Measurements from ENCODE around the gene TRMT5. TPM values are rescaled to one million over a fixed set of nuclear protein-coding genes. Genes with fewer than 3 reads are reported as not detected.

The TRMT5 gene
- total and polyA plus RNA-seq, 2 experiments from 2014 or later, result 8.1 to 10.0 TPM

DNA sequence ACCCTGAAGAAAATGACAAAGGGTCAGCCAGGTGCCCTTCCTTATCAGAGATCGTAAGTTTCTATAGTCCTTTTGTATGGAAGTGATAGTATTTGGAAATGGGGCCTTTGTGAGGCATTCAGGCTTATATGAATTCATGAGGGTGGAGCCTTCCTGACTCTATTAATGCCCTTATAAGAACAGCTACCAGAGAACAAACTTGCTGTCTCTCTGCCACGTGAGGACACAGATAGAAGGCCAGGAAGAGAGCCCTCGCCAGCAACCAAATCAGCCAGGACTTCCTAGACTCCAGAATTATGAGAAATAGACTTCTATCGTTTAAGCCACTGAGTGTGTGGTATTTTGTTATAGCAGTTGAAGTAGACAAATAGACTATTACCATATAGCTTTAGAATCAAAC lies 36.7 kb downstream of the TRMT5 start:
- 54 to 64% methylated on average over 4 of the region's 4 CpGs for WGBS, 2 experiments (ENCODE audit: low coverage in 1 of 2, low lambda C conversion rate in 2 of 2, missing lambda C conversion rate in 2 of 2)
- no peak overlapping the region for H3K27ac ChIP-seq
- no peak overlapping the region for H3K4me2 ChIP-seq (ENCODE audit: unreplicated experiment)
- no peaks in the 10 kb centered on the region for H3K27me3 ChIP-seq (replicated peaks; ENCODE audit: insufficient read depth)
- no peak for TF ChIP-seq EZH2 (IDR thresholded peaks at IDR 0.05; ENCODE audit: insufficient read depth, poor library complexity, severe bottlenecking)
- TF ChIP-seq EZH2phosphoT487 (IDR thresholded peaks at IDR 0.05; ENCODE audit: insufficient read depth, low read depth), result no peak
- no peaks in the 10 kb centered on the region for H3K9me3 ChIP-seq (ENCODE audit: low read depth)
- DNase-seq, result peak; percentile 15
- H4K20me1 ChIP-seq (ENCODE audit: insufficient read depth), result no peaks in the 10 kb centered on the region
- H2AFZ ChIP-seq, result no peak overlapping the region
- H3F3A ChIP-seq (ENCODE audit: insufficient read depth), result peaks cover 17% of the 10 kb centered on the region; the same call in 1 of the 2 replicates
- no peak overlapping the region for H3K4me3 ChIP-seq
- no peaks in the 10 kb centered on the region for H3K9me2 ChIP-seq (ENCODE audit: insufficient read depth)
- H3K36me3 ChIP-seq (ENCODE audit: low read depth), result no peaks in the 10 kb centered on the region
- H3K79me2 ChIP-seq (ENCODE audit: insufficient read depth), result peaks cover 10% of the 10 kb centered on the region
- in situ Hi-C loops (cut with MboI), result no loop called here
- peaks cover 23% of the 10 kb centered on the region for H3K4me1 ChIP-seq (ENCODE audit: insufficient read depth)
- H3K9ac ChIP-seq, result no peak overlapping the region

DNA sequence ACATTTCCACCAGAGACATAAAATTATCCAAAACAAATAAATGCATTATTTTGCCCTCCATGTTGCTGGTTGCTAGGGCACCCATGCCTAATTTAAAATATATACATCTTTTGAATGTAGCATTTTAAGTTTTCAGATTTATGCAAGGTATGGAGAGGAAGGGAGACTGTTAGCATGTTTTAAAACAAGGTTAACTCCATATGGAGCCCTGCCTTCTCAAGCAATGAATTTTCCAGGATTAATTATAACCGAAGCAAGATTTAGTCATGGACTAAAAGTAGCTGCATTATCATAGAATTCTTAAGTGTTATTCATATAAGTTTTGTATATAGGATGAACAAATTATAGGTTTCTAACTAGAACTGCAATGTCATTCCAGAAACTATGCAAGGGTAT lies 37.2 kb downstream of the TRMT5 start:
- peak overlapping the region; percentile 42 for H3K4me2 ChIP-seq (ENCODE audit: unreplicated experiment)
- in situ Hi-C loops (cut with MboI), result no loop called here
- H3K9ac ChIP-seq, result no peak overlapping the region; the same call in 1 of the 2 replicates

DNA sequence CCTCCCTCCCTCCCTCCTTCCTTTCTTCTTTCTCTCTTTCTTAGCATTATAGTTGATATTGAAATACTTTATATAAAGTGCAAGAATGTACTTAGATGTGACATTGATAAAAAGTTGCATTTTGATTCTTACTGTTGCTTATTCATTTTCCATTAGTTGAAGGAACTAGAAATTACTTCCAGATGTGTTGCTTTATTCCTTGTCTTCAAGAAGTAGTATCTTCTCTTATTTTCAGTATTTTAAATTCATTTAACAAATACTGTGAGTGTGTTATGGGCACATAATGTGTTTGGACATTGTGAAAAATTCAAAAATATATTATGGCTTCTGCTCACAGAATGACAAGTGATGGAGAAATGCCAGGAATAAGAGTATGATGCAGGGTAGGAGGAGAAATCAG lies 45.6 kb downstream of the TRMT5 start:
- Histone ChIP-seq H2AFZ (no peak overlapping the region), H3K79me2 (ENCODE audit: insufficient read depth) (peaks cover 13% of the 10 kb centered on the region), H3K36me3 (ENCODE audit: low read depth) (no peaks in the 10 kb centered on the region), H3K9ac (no peak overlapping the region), H3K27ac (no peak overlapping the region), H4K20me1 (ENCODE audit: insufficient read depth) (no peaks in the 10 kb centered on the region), H3K4me2 (ENCODE audit: unreplicated experiment) (no peak overlapping the region), H3F3A (ENCODE audit: insufficient read depth) (no peaks in the 10 kb centered on the region), H3K27me3 (replicated peaks; ENCODE audit: insufficient read depth) (no peaks in the 10 kb centered on the region), H3K4me3 (no peak overlapping the region), H3K4me1 (ENCODE audit: insufficient read depth) (no peaks in the 10 kb centered on the region), H3K9me3 (ENCODE audit: low read depth) (no peaks in the 10 kb centered on the region), H3K9me2 (ENCODE audit: insufficient read depth) (no peaks in the 10 kb centered on the region)
- no peak for DNase-seq
- no peak for TF ChIP-seq EZH2 (IDR thresholded peaks at IDR 0.05; ENCODE audit: insufficient read depth, poor library complexity, severe bottlenecking)
- no peak for TF ChIP-seq EZH2phosphoT487 (IDR thresholded peaks at IDR 0.05; ENCODE audit: insufficient read depth, low read depth)
- in situ Hi-C loops (cut with MboI), result no loop called here

More for the DNA sequence above, 37.2 kb downstream of the TRMT5 start:
- Histone ChIP-seq H4K20me1 (ENCODE audit: insufficient read depth) (no peaks in the 10 kb centered on the region), H3K4me3 (no peak overlapping the region), H2AFZ (no peak overlapping the region), H3F3A (ENCODE audit: insufficient read depth) (peaks cover 17% of the 10 kb centered on the region; the same call in 1 of the 2 replicates), H3K27ac (no peak overlapping the region), H3K79me2 (ENCODE audit: insufficient read depth) (peaks cover 15% of the 10 kb centered on the region), H3K36me3 (ENCODE audit: low read depth) (no peaks in the 10 kb centered on the region), H3K27me3 (replicated peaks; ENCODE audit: insufficient read depth) (no peaks in the 10 kb centered on the region), H3K9me2 (ENCODE audit: insufficient read depth) (no peaks in the 10 kb centered on the region), H3K9me3 (ENCODE audit: low read depth) (no peaks in the 10 kb centered on the region), H3K4me1 (ENCODE audit: insufficient read depth) (peaks cover 23% of the 10 kb centered on the region)
- WGBS, 2 experiments (ENCODE audit: low coverage in 1 of 2, low lambda C conversion rate in 2 of 2, missing lambda C conversion rate in 2 of 2), result 83 to 89% methylated on average over 1 of the region's 1 CpG
- TF ChIP-seq EZH2 (IDR thresholded peaks at IDR 0.05; ENCODE audit: insufficient read depth, poor library complexity, severe bottlenecking) (no peak), EZH2phosphoT487 (IDR thresholded peaks at IDR 0.05; ENCODE audit: insufficient read depth, low read depth) (no peak)
- DNase-seq, result peak; percentile 3

DNA sequence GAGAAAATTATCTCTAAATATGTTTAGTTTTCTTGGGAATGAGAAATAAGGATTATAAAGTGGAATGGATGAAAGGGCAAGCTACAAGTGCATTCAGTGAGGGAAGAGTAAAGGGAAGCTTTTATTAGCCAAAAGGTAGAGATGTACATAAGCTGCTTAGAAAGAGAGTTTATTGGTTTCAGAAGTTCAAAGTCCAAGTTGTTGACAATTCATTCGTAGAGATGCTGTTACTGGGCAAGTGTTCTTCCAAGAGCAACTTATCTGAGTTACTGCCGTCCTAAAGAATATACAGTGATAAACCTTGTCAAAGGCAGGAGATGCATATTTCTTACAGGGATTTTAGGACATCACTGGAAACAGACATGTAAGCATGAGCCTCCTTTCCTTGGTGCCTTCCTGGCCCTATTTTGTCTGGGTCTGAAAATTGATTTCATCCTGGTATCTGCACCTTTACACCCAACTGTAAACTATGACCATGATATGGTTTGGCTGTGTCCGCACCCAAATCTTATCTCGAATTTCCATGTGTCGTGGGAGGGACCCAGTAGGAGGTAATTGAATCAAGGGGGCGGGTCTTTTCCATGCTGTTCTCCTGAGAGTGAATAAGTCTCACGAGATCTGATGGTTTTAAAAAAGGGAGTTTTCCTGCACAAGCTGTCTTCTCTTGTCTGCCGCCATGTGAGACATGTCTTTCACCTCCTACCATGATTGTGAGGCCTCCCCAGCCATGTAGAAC lies 46.8 kb downstream of the TRMT5 start:
- in situ Hi-C loops (cut with MboI), result no loop called here
- no peak overlapping the region for H3K4me2 ChIP-seq (ENCODE audit: unreplicated experiment)
- H3K9me3 ChIP-seq (ENCODE audit: low read depth), result no peaks in the 10 kb centered on the region
- WGBS, 2 experiments (ENCODE audit: low coverage in 1 of 2, low lambda C conversion rate in 2 of 2, missing lambda C conversion rate in 2 of 2), result 92 to 93% methylated on average over 8 of the region's 8 CpGs
- no peak for TF ChIP-seq EZH2 (IDR thresholded peaks at IDR 0.05; ENCODE audit: insufficient read depth, poor library complexity, severe bottlenecking)
- no peak for TF ChIP-seq EZH2phosphoT487 (IDR thresholded peaks at IDR 0.05; ENCODE audit: insufficient read depth, low read depth)
- H3K79me2 ChIP-seq (ENCODE audit: insufficient read depth), result peaks cover 8% of the 10 kb centered on the region
- no peak overlapping the region for H3K27ac ChIP-seq
- H3K27me3 ChIP-seq (replicated peaks; ENCODE audit: insufficient read depth), result no peaks in the 10 kb centered on the region
- H3K4me1 ChIP-seq (ENCODE audit: insufficient read depth), result no peaks in the 10 kb centered on the region
- no peak overlapping the region for H3K9ac ChIP-seq
- H3K4me3 ChIP-seq, result no peak overlapping the region
- no peaks in the 10 kb centered on the region for H3K36me3 ChIP-seq (ENCODE audit: low read depth)
- H3K9me2 ChIP-seq (ENCODE audit: insufficient read depth), result no peaks in the 10 kb centered on the region
- H3F3A ChIP-seq (ENCODE audit: insufficient read depth), result no peaks in the 10 kb centered on the region
- H4K20me1 ChIP-seq (ENCODE audit: insufficient read depth), result no peaks in the 10 kb centered on the region
- no peak for DNase-seq
- H2AFZ ChIP-seq, result no peak overlapping the region

All from GM23248 (cell line).